ENCODE measurements around the gene WWC2. TPM values are rescaled to one million over a fixed set of nuclear protein-coding genes. Genes with fewer than 3 reads are reported as not detected.
"Not testable (repeated sequence)": the region's sequence is repeated elsewhere in the genome, so short reads cannot be mapped to it uniquely, and the experiment has no call there.

Gene WWC2
- total RNA-seq, 1 experiment from 2014 or later, result 16.0 TPM

DNA sequence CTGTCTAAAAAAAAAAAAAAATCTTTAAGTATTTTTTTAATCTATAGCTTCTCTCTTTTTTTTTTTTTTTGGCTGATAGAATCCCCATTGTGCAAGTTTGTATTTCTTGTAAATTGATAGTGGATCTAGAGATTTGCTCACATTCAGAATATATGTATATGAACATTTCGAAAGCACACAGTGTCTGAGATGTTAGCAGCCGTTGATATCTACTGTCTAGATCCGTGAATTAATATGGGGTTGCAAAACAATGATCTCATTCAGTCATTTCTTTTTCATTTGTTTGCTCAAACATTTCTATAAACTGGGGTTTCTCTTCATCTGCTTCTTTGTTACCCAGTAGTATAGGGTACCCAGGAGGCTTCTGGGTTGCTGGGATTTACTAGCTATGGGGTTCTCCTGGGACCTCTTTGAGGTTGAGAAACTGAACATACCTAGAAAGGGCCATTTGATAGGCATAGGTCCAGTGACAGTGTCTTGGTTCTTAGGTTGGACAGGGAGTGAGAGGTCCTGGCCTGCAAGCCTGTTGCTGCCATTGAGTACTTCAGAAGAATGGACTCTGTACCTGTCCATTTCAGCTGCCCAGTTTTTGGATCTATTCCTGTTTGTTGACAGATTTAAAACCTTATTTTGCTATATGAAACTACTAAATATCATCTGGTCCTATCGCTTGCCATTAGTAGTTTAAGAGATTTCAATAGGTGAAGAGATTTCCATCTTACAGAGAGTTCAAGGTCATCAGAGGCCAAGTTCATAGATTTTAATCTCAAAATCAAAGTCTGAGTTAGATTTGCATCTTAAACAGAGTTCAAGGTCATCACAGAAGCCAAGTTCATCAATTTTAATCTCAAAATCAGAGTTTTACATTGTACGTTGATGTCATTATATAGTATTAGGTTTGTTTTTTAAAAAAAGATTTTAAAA, 50.8 kb downstream of the WWC2 start:
- no peak for DNase-seq
- H3K9me3 ChIP-seq, result no peaks in the 10 kb centered on the region
- H3K36me3 ChIP-seq, result no peaks in the 10 kb centered on the region
- H3K27me3 ChIP-seq, result no peaks in the 10 kb centered on the region
- H3K4me3 ChIP-seq, result no peak overlapping the region

DNA sequence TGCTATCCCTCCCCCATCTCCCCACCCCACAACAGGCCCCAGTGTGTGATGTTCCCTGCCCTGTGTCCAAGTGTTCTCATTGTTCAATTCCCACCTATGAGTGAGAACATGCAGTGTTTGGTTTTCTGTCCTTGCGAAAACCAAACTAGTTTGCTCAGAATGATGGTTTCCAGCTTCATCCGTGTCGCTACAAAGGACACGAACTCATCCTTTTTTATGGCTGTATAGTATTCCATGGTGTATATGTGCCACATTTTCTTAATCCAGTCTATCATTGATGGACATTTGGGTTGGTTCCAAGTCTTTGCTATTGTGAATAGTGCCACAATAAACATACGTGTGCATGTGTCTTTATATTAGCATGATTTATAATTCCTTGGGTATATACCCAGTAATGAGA, 51.6 kb downstream of the WWC2 start:
- not testable (repeated sequence) for H3K27me3 ChIP-seq, DNase-seq, H3K4me3 ChIP-seq, H3K36me3 ChIP-seq, H3K9me3 ChIP-seq

DNA sequence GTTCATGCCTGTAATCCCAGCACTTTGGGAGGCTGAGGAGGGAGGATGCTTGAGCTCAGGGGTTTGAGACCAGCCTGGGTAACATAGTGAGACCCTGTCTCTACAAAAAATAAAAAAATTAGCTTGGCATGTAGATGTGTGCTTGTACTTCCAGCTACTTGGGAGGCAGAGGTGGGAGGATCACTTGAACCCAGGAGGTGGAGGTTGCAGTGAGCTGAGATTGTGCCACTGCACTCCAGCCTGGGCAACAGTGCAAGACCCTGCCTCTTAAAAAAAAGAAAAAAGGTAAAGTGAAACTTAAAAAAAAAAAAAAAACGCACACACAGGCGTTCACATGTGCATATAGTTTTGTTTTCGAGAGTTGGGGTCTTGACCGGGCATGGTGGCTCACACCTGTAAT, 53.2 kb downstream of the WWC2 start:
- H3K27me3 ChIP-seq, DNase-seq, H3K9me3 ChIP-seq, H3K36me3 ChIP-seq, H3K4me3 ChIP-seq: not testable (repeated sequence)

DNA sequence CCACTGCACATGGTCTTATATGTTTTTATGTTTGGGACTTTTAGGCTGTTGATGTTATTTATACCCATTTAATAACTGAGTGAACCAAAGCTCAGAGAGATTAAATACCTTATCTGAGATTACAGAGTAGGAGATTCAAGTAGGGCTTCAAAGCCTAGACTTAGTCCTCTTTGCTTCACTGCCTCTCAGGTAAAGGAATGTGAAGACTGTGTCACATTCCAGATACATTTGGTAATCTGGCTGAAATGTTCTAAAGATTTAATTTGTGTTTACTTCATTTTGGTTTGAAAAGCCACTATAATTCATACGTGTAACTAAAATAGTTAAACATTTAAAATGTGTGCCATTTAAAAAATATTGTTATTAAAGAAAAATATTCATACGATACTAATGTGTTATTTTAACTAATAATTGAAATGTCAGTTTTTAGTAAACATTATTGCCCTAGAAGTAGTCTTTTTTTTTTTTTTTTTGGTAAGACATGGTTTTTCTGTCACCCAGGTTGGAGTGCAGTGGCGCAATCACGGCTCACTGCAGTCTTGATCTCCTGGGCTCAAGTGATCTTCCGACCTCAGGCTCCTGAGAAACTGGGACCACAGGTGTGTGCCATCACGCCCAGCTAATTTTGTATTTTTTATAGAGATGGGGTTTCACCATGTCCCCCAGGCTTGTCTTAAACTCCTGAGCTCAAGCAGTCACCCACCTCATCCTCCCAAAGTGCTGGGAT, 54.3 kb downstream of the WWC2 start:
- Histone ChIP-seq H3K27me3 (no peaks in the 10 kb centered on the region), H3K36me3 (no peaks in the 10 kb centered on the region), H3K4me3 (no peak overlapping the region), H3K9me3 (no peaks in the 10 kb centered on the region)
- DNase-seq, result no peak

DNA sequence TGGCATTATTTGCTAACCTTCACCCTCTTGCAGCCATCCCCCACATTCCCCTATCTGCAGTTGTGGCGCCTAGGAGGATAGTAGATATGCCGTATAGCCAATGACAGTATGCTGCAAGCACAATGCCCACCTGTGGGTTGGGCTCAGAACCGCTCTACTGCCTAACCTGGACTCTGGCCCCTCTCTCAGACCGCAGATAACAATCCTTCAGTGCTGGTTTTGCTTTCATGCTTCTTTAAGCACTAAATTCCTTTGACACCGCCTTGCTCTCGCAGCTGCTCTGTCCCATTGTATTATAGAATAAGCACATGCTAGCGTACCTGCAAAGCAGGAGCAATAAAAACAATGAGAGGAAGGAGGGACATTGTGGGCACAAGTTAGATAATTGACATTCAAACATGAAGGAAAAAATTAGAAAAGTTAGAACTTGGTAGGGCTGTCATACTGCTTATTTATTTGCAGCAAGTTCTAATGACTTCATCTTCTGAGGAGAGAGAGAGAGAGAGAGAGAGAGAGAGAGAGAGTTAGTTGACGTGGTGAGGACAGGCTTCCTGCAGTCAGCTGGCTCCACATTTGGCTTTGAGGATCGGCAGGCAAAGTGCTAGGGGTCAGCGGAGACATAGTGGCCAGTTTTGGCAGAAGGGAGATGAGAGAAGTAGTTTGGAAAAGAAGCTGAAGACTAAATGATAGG, 55.8 kb downstream of the WWC2 start:
- H3K36me3 ChIP-seq, result no peaks in the 10 kb centered on the region
- no peak for DNase-seq
- no peaks in the 10 kb centered on the region for H3K9me3 ChIP-seq
- H3K4me3 ChIP-seq, result no peak overlapping the region
- no peaks in the 10 kb centered on the region for H3K27me3 ChIP-seq

DNA sequence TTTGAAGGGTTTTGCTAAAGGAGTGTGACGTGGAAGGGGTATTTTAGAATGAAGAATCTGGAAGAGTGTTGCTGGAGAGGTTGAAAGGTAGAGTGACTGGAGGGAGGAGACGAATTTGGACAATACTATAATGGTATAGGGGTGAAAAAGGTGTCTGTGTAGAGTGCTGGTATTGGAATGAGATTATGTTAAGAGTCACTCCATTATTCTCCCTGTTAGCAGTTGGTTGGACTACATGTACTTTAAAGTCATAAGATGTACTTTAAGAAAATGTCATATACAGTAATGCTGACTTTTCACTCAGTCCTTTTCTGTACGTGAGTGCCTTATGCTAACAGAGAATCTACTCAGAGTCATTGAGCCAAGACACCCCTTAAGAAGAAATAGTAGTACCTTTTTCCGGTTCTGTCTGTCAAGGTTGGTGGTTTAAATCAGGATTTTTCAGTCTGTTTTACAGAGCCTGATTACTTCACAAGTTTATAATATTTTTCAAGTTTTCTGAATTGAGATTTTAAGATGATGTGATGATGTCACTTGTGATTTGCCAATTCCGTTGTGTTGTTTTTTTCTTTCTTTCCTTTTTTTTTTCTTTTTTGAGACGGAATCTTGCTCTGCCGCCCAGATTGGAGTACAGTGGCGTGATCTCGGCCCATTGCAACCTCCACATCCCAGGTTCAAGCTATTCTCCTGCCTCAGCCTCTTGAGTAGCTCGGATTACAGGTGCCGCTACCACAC, 56.6 kb downstream of the WWC2 start:
- no peaks in the 10 kb centered on the region for H3K9me3 ChIP-seq

DNA sequence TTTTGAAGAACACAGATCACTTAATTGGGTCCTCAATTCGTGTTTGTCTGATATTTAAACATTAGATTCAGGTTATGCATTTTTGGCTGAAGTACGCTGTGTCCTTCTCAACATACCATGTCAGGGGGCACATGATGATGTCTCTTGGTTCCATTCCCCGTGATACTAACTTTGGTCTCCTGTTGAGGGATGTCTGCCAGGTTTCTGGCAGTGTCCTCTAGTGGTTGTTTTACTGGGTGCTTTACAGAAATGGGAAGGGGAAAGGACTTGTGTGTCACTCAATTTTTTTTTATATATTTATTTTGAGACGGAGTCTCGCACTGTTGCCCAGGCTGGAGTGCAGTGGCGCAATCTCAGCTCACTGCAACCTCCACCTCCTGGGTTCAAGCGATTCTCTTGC, 58.2 kb downstream of the WWC2 start:
- H3K27me3 ChIP-seq, result no peaks in the 10 kb centered on the region
- H3K4me3 ChIP-seq, result no peak overlapping the region
- H3K36me3 ChIP-seq, result no peaks in the 10 kb centered on the region
- H3K9me3 ChIP-seq, result no peaks in the 10 kb centered on the region
- no peak for DNase-seq

More for the DNA sequence above, 56.6 kb downstream of the WWC2 start:
- Histone ChIP-seq H3K27me3 (no peaks in the 10 kb centered on the region), H3K4me3 (no peak overlapping the region), H3K36me3 (no peaks in the 10 kb centered on the region)
- DNase-seq, result no peak

DNA sequence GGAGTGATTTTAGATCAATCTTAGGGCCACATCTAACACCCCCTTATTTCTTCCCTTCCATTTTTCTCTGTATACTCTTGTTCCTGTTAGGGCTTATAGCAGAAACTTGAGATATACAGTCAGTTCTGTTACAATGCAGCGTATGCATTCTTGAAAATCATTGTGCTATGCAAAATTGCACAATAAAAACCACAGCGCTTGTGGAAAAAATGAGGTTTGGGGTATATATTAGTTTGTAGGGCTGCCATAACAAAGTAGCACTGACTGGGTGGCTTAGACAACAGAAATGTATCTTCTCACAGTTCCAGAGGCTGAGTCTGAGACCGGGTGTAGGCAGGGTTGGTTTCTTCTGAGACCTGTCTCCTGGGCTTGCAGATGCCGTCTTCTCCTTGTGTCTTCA, 59.0 kb downstream of the WWC2 start:
- Histone ChIP-seq H3K4me3 (no peak overlapping the region), H3K36me3 (no peaks in the 10 kb centered on the region), H3K27me3 (no peaks in the 10 kb centered on the region), H3K9me3 (no peaks in the 10 kb centered on the region)
- DNase-seq, result no peak

DNA sequence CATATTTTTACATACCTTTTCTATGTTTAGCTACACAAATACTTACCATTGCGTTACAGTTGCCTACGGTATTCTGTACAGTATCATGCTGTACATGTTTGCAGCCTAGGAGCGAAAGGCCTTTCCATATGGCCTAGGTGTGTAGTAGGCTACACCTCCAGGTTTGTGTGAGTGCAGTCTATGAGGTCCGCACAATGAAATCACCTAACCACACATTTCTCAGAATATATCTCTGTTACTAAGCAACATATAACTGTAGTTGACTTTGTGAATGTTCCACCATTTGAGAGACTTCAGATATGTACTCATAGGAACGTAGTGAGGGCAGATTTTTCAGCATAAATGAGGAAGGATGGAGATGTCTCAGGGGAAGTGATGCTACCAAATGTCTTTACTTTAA, 62.6 kb downstream of the WWC2 start:
- Histone ChIP-seq H3K27me3 (no peaks in the 10 kb centered on the region), H3K4me3 (no peak overlapping the region), H3K36me3 (no peaks in the 10 kb centered on the region; the same call in 1 of the 2 replicates), H3K9me3 (no peaks in the 10 kb centered on the region)
- no peak for DNase-seq

DNA sequence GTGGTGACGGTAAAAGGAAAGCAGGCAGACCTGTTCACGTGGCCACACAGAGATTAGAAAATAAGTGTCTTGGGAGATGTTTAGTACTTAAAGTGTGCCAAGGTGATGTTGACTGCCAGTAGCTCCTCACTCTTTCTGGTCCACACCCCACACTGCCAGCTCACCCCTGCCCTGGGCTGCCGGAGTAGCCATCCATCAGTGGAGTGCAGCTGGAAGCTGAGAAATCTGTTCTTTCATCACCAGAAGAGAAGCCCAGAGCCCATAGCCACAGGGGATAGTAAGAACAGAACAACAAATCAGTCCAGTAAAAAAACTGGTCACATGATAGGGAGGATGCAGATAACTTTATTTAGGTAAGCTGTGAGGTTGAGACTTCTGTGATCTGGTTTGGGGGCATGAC, 64.1 kb downstream of the WWC2 start:
- Histone ChIP-seq H3K36me3 (no peaks in the 10 kb centered on the region; the same call in 1 of the 2 replicates), H3K27me3 (no peaks in the 10 kb centered on the region), H3K9me3 (no peaks in the 10 kb centered on the region), H3K4me3 (no peak overlapping the region)
- DNase-seq, result no peak

DNA sequence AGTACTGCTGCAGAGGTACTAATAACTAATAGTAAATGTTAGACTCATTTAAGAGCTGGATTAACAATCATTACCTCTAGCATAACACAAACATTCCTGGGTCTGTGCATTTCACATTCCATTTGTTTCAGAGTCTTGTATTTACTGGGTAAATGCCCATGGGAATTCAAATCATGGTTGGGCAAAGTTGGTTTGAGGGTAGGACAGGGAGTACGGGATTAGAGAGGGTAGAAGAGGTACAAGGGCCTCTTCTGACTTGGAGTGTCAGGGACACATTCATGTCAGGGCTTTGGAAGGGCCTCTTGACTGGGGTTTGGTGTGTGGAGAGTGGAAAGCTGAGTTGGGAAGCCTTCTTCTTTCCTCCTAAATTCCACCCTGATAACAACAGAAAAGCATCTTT, 65.9 kb downstream of the WWC2 start:
- no peak for DNase-seq
- Histone ChIP-seq H3K27me3 (no peaks in the 10 kb centered on the region), H3K36me3 (no peaks in the 10 kb centered on the region; the same call in 1 of the 2 replicates), H3K4me3 (no peak overlapping the region), H3K9me3 (no peaks in the 10 kb centered on the region)

DNA sequence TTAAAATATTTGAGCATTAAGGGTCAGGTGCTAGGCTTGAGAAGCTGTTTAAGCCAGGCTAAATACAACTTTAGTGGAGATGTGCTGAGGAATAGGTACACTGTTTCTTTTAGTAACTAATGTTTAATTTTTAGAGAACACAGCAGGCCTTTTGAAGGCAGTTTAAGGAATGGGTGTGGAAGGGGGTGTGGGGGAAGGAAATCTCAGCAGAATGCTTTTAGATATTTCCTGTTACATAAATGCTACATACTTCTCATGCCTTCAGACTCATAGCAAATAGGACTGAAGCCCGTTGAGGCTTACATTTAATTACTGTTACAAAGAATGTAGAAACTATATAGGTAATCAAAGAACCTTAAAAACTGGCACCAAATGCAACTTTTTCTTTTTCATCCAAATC, 66.3 kb downstream of the WWC2 start:
- Histone ChIP-seq H3K27me3 (no peaks in the 10 kb centered on the region), H3K36me3 (no peaks in the 10 kb centered on the region; the same call in 1 of the 2 replicates), H3K4me3 (no peak overlapping the region), H3K9me3 (no peaks in the 10 kb centered on the region)
- DNase-seq, result no peak

DNA sequence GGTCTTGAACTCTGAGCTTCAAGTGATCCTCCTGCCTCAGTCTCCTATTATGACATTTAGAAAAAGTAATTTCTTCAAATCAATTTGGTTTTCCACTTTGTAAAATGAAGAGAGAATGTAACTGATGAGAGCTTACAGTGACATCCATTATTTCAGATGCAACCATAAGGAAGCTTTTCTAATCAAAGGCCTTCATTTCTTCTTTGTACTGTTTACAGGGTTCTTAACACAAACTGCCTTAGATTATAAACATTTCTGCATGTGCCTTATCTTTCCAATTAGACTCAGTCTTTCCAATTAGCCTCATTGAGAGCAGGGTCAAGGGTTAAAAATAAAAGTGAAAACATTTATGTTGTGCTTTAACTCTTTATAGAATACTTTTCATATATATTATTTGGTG, 71.8 kb downstream of the WWC2 start:
- Histone ChIP-seq H3K4me3 (no peak overlapping the region), H3K36me3 (no peaks in the 10 kb centered on the region; the same call in 1 of the 2 replicates), H3K9me3 (no peaks in the 10 kb centered on the region), H3K27me3 (no peaks in the 10 kb centered on the region)
- DNase-seq, result no peak

DNA sequence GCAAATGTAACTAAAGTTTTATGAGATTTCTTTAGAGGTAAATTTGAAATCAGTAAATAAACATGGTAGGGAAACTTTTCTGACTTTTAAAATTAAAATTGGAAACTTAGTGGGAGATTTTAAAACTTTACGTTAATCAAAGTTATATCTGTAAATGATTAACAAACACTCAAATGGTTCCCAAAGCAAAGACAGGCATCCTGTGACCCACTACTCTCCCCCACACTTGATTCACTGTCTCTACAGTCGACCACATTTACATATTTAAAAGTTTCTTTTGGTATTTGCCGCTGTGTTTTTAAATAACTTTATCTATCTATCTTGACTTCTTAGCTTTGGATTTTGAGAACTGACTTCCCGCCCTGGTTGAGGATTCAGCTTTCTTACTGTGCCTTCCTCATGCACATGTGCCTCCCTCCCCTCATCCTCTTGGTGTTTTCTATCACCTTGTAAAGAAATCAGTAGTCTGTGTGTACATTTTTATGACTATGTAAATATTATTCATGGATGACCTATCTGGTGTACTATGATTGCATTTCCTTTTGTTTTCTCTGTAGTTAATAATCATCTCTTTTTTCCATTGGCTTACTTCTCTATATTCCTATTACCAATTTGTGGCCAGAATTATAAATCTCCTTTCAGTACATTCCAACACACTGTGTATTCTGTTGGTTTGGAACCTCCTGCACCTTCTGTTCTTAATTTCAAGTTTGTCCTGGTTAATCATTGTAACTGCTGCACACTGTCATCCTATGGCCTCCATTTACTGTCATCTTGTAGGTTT, 72.6 kb downstream of the WWC2 start:
- Histone ChIP-seq H3K4me3 (no peak overlapping the region), H3K27me3 (no peaks in the 10 kb centered on the region), H3K36me3 (no peaks in the 10 kb centered on the region), H3K9me3 (no peaks in the 10 kb centered on the region)
- no peak for DNase-seq

DNA sequence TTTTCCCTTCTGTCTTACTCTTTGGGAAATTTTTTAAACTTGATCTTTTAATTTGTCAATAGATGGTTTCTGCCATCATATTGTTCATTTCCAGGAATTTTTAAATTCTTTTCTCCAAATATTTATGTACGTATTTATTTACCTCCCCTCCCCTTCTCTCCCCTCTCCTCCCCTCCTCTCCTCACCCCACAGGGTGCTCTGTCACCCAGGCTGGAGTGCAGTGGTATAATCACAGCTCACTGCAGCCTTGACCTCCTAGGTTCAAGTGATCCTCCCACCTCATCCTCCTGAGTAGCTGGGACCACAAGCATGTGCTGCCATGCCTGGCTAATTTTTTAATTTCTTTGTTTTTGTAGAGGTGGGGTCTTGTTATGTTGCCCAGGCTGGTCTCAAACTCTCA, 73.8 kb downstream of the WWC2 start:
- H3K27me3 ChIP-seq, result no peaks in the 10 kb centered on the region
- H3K9me3 ChIP-seq, result no peaks in the 10 kb centered on the region
- H3K4me3 ChIP-seq, result no peak overlapping the region
- DNase-seq, result no peak
- no peaks in the 10 kb centered on the region for H3K36me3 ChIP-seq

All from MG63 (cell line).